Stimulated activated CD8-positive, alpha-beta memory T cell treated with anti-CD3 and anti-CD28 coated beads, Interleukin-7, amount 100 ng/mL, for 48 hours (primary cell): ENCODE results near the gene PALMD.

Experiments
- DNase-seq, 2 donors: peaks; one replicate each; pipeline ENCODE4 v3.0.0-alpha.2; 2020; ENCODE audit warnings: low read depth in 1 of 2; ENCODE audit errors: extremely low read depth in 1 of 2

PALMD gene, protein sequence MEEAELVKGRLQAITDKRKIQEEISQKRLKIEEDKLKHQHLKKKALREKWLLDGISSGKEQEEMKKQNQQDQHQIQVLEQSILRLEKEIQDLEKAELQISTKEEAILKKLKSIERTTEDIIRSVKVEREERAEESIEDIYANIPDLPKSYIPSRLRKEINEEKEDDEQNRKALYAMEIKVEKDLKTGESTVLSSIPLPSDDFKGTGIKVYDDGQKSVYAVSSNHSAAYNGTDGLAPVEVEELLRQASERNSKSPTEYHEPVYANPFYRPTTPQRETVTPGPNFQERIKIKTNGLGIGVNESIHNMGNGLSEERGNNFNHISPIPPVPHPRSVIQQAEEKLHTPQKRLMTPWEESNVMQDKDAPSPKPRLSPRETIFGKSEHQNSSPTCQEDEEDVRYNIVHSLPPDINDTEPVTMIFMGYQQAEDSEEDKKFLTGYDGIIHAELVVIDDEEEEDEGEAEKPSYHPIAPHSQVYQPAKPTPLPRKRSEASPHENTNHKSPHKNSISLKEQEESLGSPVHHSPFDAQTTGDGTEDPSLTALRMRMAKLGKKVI

DNA sequence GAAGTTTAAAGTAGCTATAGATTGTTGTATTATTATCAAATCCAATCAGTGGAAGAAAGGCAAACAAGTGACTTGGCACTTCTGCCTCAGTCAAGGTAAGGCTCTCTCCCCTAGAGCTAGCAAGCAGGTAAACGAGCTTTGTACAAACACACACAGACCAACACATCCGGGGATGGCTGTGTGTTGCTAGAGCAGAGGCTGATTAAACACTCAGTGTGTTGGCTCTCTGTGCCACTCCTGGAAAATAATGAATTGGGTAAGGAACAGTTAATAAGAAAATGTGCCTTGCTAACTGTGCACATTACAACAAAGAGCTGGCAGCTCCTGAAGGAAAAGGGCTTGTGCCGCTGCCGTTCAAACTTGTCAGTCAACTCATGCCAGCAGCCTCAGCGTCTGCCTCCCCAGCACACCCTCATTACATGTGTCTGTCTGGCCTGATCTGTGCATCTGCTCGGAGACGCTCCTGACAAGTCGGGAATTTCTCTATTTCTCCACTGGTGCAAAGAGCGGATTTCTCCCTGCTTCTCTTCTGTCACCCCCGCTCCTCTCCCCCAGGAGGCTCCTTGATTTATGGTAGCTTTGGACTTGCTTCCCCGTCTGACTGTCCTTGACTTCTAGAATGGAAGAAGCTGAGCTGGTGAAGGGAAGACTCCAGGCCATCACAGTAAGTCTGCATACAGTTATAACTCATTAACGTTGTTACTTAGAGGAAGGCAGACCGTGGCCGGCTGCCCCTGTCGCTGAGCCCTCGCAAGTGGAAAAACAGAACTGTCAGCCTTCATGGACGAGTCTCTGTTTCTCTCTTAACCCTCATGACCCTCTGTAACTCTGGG, at the start of gene PALMD:
Gene PALMD, plus strand, starts transcription at position 415 of the 833 bp plus-strand sequence. Its CDS starts 205 bp downstream, at position 620.
- no peak for DNase-seq

DNA sequence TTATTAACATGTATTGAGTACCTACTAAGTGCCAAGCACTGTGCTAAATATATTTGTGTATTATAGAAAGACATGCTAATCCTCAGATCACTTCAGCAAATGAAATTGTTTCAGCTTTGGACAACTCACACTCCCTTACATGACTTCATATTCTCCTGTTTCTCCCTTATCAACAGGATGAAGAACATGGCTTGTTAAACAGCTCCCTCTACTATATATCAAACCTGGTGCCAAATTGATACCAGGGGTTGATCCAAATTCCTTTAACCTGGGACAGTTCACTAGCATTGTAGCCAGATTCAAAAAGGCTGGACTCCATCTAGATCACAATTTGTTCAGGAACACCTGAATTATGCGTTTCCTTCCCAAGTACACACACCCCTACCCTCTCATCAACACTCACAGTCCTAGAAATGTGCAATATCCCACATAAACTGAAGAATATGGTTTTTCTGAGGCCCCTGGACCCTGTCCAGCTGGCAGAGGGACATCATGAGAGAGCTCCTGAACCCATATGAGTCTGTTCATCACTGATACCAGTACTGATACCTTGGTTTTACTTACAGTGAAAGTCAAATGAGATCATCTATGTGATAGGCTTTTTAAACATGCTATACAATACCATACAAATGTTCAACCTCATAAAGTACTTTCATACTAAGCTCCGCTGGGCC, 47.0 kb upstream of the PALMD start:
- no peak for DNase-seq

DNA sequence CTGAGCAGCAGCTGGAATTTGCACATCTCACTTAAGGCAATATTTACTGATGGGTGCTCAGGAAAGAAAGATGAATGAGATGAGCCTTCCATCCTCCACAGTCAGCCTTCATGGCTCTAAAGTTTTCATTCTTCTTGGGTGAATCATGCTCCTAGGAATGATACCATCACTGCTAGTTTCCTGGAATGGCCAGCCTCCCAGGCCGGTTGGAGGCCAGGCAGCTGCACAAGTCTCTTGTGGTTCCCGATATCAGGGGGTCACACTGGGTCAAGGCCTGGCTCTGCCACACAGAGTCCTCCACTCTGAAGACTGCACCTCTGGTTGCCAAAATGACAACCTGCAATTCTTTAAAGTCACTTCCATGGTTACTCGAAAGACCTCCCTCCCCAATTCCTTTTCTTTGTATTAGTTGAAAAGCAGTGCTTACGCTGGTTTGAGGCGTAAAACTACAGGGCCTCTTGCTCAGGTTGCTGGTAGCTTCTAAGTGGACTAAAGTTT, 46.2 kb upstream of the PALMD start:
- DNase-seq = no peak

DNA sequence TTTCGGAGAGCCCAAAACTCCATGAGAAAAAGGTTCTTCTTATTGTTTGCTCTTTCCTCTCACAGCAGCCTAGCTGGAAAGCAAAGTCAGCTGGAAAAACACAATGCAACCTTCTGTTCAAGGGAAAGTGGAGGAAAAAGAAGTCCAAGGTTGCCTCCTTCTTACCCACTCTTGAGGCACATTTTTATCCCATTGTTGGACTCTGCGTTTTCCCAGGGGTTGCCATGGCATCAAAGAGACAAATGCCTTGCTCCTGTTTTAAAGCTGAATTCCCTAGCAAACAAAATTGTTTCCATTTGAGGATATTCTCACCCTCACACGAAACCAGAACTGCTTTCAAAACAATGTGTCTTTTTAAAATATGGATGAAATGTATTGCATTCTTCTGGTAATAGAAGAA, 45.1 kb upstream of the PALMD start:
- no peak for DNase-seq

DNA sequence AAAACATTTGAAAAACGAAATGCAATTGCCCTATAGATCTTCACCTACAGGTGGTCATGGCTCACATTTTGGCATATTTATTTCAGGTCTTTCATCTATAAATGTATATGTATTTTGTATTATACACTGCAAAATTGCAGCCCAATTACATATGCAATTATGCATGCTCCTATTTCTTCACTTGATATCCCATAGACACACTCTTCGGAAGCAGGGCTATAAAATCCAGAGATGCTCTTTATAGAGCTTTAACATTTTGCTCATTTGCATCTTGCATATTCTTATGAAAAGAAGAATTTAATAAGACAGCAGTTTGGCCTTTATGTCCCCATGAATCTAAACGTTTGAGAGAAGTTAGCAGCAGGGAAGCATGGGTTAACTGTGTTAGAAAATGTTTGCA, 44.7 kb upstream of the PALMD start:
- no peak for DNase-seq

DNA sequence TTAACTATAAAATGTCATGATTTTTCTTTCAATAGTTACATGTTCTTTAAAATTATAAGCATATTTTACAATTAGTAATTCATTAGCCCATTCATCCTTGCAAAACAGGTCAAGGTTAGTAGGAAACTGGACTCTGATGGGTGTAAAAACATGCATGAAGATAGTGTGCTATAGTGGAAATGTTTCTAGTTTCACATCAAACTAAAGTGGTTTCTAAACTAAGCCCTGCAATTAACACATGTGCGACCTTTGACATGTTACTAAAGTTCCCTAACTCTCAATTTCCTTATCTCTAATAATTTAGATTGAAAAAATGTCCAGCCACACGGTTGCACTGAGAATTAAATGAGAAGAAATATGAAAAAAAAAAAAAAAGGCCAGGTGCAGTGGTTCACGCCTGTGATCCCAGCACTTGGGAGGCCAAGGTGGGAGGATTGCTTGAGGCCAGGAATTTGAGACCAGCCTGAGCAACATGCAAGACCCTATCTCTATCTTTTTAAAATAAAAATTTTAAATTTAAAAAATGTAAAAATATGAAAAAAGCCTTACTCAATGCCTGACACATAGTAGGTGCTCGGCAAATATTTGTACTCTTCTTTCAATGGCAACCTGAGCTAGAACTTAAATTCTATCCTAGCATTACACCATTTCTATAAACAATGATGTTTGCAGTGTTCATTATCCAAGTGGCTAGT, 44.1 kb upstream of the PALMD start:
- no peak for DNase-seq

DNA sequence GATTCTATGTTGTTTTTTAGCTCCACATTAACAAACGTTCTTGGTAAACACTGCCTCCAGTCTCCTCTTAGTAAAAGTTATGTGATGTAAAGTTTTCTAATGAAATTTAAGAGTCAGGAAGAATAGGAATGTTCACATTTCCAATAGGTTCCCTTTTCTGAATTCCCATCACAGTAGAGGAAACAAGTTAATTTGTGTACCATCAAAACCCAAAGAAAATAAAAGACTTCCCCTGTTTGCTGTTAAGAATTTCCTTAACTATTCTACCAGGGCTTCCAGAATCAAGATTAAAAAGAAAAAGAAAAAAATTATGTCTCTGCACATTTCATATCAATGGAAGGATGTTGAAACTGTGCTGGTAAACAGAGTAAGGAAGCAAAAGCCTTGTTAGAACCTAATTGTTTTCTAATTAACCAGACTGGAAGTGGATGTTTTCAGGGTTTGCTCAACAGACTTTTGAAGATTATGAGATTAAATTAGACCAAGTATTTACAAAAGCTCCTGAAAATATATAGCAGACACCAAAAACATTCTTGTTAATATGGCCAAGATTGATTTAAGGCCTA, 43.4 kb upstream of the PALMD start:
- DNase-seq = no peak

DNA sequence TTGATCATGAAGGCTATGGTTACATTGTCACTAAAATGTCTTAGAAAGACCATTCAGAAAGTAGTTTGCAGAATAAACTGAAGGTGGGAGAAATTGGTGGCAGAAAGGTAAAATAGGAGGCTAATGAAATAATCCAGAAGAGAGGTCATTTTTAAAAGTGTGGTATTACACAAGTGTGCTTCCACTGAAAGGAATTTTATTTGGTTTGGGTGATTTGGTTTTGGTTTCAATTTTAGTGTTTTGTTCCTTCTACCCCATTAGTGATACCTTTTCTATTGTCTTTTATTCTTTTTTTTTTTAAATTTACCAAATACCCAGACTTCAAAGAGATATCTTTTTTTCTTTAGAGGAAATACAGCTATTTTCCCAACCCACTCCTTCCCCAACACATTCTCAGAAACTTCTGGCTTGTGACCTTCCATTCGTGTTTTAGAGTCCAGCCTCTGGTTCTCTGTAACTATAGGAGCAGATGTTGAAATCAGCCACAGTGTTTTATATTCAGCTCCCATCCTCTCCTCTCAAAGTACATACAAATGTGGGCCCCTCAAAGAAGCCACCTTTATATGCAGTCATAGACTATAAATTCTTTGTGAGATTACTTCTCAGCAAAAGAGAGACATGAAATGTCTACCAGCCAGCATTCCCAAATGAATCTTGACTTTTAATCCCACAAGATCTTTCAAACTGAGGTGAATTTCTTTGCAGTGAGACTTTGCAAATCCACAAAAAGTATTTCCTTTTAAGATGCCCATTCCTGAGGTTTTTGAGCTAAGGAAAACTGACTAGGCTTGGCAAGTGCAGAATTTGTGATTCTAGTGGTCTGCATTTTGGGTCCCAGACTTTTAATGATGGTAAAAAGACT, 42.0 kb upstream of the PALMD start:
- DNase-seq = no peak

DNA sequence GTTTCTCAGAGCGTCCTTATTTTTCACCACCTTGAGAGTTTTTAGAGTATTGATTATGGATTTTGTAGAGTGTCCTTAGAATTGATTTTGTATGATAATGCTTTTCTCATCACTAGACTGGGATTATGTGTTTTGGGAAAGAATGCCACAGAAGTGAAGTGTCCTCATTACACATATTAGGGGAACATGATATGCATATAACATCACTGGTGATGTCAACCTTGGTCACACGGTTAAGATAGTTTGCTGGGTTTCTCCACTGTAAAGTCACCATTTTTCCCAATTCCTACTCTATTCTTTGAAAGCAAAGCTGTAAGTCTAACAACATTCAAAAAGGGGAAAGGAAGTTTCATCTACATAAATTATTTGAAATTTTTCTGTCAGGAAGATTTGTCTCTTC, 39.6 kb upstream of the PALMD start:
- no peak for DNase-seq

DNA sequence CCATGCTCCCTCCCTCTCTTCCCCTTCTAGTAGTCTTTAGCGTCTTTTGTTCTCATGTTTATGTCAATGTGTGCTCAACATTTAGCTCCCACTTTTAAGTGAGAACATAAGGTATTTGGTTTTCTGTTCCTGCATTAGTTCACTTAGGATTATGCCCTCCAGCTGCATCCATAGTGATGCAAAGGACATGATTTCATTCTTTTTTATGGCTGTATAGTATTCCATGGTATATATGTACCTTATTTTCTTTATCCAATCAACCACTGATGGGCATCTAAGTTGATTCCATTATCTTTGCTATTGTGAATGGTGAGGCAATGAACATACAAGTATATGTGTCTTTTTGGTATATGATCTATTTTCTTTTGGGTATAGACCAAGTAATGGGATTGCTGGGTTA, 38.3 kb upstream of the PALMD start:
- no peak for DNase-seq

DNA sequence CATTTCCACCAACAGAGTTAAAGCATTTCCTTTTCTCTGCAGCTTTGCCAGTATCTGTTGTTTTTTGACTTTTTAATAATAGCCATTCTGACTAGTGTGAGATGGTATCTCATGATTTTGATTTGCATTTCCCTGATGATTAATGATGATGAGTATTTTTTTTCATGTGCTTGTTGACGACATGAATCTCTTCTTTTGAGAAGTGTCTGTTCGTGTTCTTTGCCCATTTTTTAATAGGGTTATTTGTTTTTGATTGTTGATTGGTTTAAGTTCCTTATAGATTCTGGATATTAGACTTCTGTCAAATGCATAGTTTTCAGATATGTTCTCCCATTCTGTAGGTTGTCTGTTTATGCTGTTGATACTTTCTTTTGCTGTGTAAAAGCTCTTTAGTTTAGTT, 37.9 kb upstream of the PALMD start:
- DNase-seq = no peak

DNA sequence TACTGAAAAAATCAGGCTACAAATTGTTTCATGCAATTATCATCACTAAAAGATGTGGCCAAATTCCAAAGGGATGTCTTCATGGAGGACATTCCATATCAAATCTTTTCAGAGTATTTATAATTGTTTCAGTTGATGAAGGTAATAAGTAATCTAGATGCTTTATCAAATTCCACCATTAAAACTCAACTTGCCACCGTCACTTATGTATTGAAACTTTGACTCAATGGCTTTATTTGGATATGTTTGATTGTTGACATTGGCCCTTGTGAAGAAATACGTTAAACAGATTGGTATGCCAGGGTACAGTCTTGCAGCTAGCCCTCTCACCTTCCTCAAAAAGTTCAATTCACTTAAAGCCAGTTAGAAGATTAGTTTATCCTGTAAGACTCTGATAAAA, 32.2 kb upstream of the PALMD start:
- DNase-seq = no peak

DNA sequence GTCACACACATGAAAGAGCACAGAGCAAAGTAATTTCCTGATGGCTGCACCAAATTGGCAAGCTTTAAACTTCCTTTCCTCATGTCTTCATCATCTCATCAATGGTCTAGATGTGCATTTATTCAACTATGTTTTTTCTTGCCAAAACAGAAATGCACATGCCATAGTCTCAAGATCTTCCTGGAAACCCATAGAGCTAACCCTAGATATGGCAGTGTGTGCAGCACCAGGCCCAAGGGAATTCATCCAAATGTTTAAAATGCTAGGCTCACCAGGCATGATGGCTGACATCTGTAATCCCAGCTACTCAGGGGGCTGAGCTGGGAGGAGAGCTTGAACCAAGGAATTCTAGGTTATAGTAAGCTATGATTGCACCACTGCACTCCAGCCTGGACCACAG, 31.2 kb upstream of the PALMD start:
- DNase-seq = no peak

DNA sequence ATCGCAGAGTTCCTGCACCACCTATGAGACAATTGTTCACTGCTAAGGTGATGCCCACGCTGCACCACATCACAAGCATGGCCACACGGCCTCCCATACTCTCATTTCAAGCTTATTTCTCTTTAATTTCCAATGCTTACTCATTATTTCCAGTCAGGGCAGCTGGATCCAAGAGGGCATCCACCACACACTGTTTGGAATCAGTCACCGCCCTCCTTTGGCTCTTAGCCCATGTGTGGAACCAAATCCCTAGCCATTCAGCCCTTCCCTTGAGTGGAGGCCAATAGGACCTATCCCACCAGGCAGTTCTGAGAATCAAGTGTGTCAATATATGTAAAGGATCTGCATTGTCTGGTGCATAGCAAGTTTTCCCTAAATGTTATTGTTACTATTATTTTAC, 26.3 kb upstream of the PALMD start:
- no peak for DNase-seq

DNA sequence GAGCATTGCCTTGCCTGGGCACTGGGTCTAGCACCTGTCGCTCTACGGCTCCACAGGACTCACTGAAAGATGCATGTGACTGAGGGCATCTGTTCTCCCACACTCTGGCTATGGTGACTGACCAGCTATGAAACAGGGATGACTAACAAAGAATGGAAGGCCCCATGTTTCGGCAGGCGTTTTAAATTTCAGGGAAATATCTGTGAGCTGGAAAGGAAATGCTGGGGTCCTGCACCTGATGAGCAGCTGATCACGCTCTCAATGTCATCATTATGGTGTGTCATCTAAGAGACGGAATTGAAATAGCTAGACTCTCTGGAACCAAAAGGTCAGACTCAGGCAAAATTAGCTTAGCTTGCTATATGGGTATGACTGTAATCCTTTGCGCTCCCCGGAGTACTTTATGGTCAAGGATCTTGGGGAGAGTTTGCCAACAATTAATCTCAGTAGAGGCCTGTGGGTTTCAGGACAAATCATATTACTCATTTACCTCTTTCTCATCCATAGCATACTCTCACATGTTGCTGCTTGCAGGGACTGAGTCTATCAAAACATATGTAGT, 24.5 kb upstream of the PALMD start:
- DNase-seq = no peak

DNA sequence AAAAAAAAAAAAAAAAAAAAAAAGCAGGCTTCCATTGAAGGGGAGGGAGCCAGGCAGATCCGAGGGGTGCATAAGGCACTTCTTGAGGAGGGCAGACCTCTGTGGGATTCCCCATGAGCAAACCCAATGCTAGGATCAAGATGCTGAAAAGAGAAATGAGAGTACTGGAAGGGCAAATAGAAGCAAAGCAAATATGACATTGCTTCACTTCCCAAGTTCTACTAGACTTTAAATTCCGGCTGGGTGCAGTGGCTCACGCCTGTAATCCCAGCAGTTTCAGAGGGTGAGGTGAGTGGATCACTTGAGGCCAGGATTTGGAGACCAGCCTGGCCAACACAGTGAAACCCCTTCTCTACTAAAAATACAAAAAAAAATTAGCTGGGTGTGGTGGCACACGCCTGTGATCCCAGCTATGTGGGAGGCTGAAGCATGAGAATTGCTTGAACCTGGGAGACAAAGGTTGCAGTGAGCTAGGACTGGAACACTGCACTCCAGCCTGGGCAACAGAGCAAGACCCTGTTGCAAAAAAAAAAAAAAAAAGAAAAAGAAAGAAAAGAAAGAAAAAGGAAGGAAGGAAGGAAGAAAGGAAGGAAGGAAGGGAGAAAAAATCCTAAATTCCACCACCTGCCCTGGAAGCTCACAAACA, 23.1 kb upstream of the PALMD start:
- DNase-seq = no peak

DNA sequence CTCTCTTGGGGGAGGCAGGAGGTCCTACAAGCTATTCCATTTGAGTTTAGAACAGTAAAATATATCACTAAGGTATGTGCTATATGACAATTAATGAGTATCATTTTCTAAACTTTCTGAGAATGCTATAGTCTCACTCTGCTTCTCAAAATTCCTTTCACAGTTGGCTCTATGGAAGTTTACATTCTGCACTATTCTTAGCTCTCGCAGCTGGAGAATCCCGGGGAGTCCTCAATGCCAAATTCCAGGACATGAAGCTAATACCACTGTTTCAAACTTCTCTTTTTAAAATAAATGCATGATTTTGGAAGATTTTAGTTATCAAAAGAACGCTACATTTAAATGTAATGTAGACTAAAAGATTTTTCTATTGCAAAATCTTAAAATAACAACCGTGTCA, 22.4 kb upstream of the PALMD start:
- DNase-seq = no peak

DNA sequence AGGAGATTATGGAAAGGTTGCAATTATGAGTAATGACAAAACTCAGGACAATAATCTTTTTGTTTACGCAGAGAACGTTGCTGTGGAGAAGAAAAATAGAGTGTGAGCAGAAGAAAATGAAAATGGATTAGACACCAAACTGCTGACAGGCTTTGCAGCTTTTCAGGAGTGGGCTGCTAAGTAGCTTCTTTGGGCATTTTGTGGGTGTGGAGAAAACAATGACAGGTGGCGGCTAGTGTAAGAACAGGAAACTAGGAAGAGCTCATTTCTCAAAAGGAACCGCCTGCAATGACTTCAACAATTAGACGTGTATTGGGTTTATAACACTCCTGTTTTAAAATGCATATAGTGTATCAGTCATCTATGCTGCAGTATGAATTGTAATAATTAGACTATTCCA, 18.3 kb upstream of the PALMD start:
- DNase-seq = no peak

DNA sequence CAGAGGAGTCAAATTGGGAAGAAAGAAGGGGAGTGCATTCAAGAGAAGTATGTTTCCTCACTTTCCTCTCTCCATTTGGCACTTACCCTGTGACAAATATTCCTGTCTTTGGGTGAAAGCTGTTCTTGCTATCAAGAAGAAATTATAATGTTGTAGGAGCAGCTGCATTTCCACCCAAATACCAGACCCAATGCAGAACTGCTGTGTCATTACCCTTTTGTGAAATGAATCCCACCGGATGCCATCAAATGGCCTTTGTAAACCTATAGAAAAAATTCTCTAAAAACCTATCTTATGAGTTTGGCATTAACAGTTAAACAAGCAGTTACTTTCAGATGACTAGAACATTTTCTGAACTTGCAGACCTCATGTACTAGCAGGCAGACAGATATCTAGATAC, 16.7 kb upstream of the PALMD start:
- no peak for DNase-seq
